OCI-LY1 (cell line): ENCODE data around the gene ZNF14.
A peak's percentile ranks its signal among the peaks of the same experiment; 100 is the strongest.
"Not testable (repeated sequence)": the region's sequence is repeated elsewhere in the genome, so short reads cannot be mapped to it uniquely, and the experiment has no call there.

Experiments
- H2AFZ ChIP-seq: fragments of 200-600 bp; sonication (generic), shearing (Covaris generic); 2 replicates; pipeline ENCODE4 v1.6.0; 2014; ENCODE audit warnings: antibody characterized with exemption, mild to moderate bottlenecking, low read length
- H3F3A ChIP-seq: fragments of 200-600 bp; sonication (generic), shearing (Covaris generic); 2 replicates; pipeline ENCODE4 v1.6.0; 2014; ENCODE audit warnings: mild to moderate bottlenecking, antibody characterized with exemption, low read length, moderate library complexity; ENCODE audit not compliant: insufficient read depth
- H3K27ac ChIP-seq: fragments of 200-600 bp; sonication (generic); 2 replicates; pipeline ENCODE4 v1.5.1; 2014; ENCODE audit warnings: low read length, mixed run types, mild to moderate bottlenecking, low read depth; ENCODE audit not compliant: poor library complexity, severe bottlenecking
- H3K27me3 ChIP-seq: fragments of 200-600 bp; sonication (generic); 2 replicates; pipeline ENCODE4 v1.6.0; 2014; ENCODE audit warnings: antibody characterized with exemption, mild to moderate bottlenecking, low read length, moderate library complexity; ENCODE audit not compliant: insufficient read depth
- H3K36me3 ChIP-seq: fragments of 200-600 bp; sonication (generic); 2 replicates; pipeline ENCODE4 v1.6.1; 2014; ENCODE audit warnings: mild to moderate bottlenecking, antibody characterized with exemption, low read length, moderate library complexity, mixed read lengths; ENCODE audit not compliant: insufficient read depth
- H3K4me1 ChIP-seq: fragments of 200-600 bp; sonication (generic); 2 replicates; pipeline ENCODE4 v1.5.1; 2014; ENCODE audit warnings: mild to moderate bottlenecking, low read length, moderate library complexity; ENCODE audit not compliant: insufficient read depth, severe bottlenecking
- H3K4me2 ChIP-seq: fragments of 200-600 bp; sonication (generic), shearing (Covaris generic); 2 replicates; pipeline ENCODE4 v1.6.1; 2014; ENCODE audit warnings: low read length
- H3K4me3 ChIP-seq: fragments of 200-600 bp; sonication (generic); 2 replicates; pipeline ENCODE4 v1.5.1; 2014; ENCODE audit warnings: low read length, low read depth, mild to moderate bottlenecking, mixed read lengths; ENCODE audit not compliant: poor library complexity, severe bottlenecking
- H3K79me2 ChIP-seq: fragments of 200-600 bp; shearing (Covaris generic); 2 replicates; pipeline ENCODE4 v1.6.1; 2016; ENCODE audit warnings: mixed run types, low read length, mixed read lengths; ENCODE audit not compliant: insufficient read depth
- H3K9ac ChIP-seq: fragments of 200-600 bp; sonication (generic), shearing (Covaris generic); 2 replicates; pipeline ENCODE4 v1.6.1; 2014; ENCODE audit warnings: mild to moderate bottlenecking, low read length, mixed read lengths
- H3K9me2 ChIP-seq: fragments of 200-600 bp; sonication (generic), shearing (Covaris generic); 2 replicates; pipeline ENCODE4 v1.6.1; 2014; ENCODE audit warnings: low read depth, mild to moderate bottlenecking, low read length, mixed read lengths
- H3K9me3 ChIP-seq: fragments of 200-600 bp; shearing (Covaris generic); 2 replicates; pipeline ENCODE4 v1.6.1; 2014; ENCODE audit warnings: low read length, mixed read lengths
- H4K20me1 ChIP-seq: fragments of 200-600 bp; sonication (generic), shearing (Covaris generic); 2 replicates; pipeline ENCODE4 v1.6.0; 2016; ENCODE audit warnings: mild to moderate bottlenecking, low read length; ENCODE audit not compliant: insufficient read depth
- CTCF ChIP-seq: fragments of 200-600 bp; sonication (generic), shearing (Covaris generic); IDR thresholded peaks from 2 replicates; pipeline ENCODE4 v1.5.1; 2017; ENCODE audit warnings: mild to moderate bottlenecking, antibody characterized with exemption, low read length, moderate library complexity, mixed read lengths
- EZH2 ChIP-seq: fragments of 200-600 bp; sonication (generic), shearing (Covaris generic); IDR thresholded peaks from 2 replicates; pipeline ENCODE4 v1.8.0; 2017; ENCODE audit warnings: borderline replicate concordance, mixed run types, mild to moderate bottlenecking, antibody characterized with exemption, low read length, moderate library complexity, mixed read lengths

Gene ZNF14

GRCh38 chr19:19672816-19673215 lies 60.1 kb downstream of the ZNF14 start:
- TF ChIP-seq CTCF, result no peak
- no peak for TF ChIP-seq EZH2
- no peaks in the 10 kb centered on the region for H3K9me2 ChIP-seq
- H3K27ac ChIP-seq, result no peak overlapping the region
- H3K36me3 ChIP-seq, result peaks cover 80% of the 10 kb centered on the region
- H3K79me2 ChIP-seq, result peaks cover 78% of the 10 kb centered on the region
- no peaks in the 10 kb centered on the region for H4K20me1 ChIP-seq
- H3K4me2 ChIP-seq, result no peak overlapping the region
- H3K4me3 ChIP-seq, result no peak overlapping the region
- no peaks in the 10 kb centered on the region for H3K27me3 ChIP-seq
- no peak overlapping the region for H2AFZ ChIP-seq
- peaks cover 15% of the 10 kb centered on the region for H3K4me1 ChIP-seq
- no peak overlapping the region for H3K9ac ChIP-seq
- no peaks in the 10 kb centered on the region for H3F3A ChIP-seq
- H3K9me3 ChIP-seq, result peaks cover 27% of the 10 kb centered on the region

- no peak overlapping the region for H2AFZ ChIP-seq
- no peaks in the 10 kb centered on the region for H3K9me2 ChIP-seq
- no peaks in the 10 kb centered on the region for H4K20me1 ChIP-seq
- peaks cover 10% of the 10 kb centered on the region; the same call in 1 of the 2 replicates for H3K9me3 ChIP-seq
- no peaks in the 10 kb centered on the region for H3K27me3 ChIP-seq
- H3F3A ChIP-seq, result no peaks in the 10 kb centered on the region
- TF ChIP-seq EZH2 (no peak), CTCF (no peak)
- peak overlapping the region; percentile 76 for H3K4me2 ChIP-seq
- peaks cover 35% of the 10 kb centered on the region for H3K4me1 ChIP-seq
- peak overlapping the region; percentile 96 for H3K9ac ChIP-seq
- peak overlapping the region; percentile 93 for H3K27ac ChIP-seq
- H3K4me3 ChIP-seq, result peak overlapping the region; percentile 92
- H3K79me2 ChIP-seq, result peaks cover 57% of the 10 kb centered on the region
- H3K36me3 ChIP-seq, result peaks cover 53% of the 10 kb centered on the region
Measured at GRCh38 chr19:19670070-19670551, 62.8 kb downstream of the ZNF14 start.

GRCh38 chr19:19668230-19669012 lies 64.5 kb downstream of the ZNF14 start, which contains the start of gene ZNF101:
Gene ZNF101 (plus strand): TSS chr19:19668839. CDS start chr19:19668964, 125 bp downstream.
- peak within 1 kb of the TSS; percentile 92 for H3K4me3 ChIP-seq
- H3K4me1 ChIP-seq, result peaks cover 40% of the 10 kb centered on the region
- peak within 1 kb of the TSS; percentile 76 for H3K4me2 ChIP-seq

GRCh38 chr19:19665420-19665948 lies 67.4 kb downstream of the ZNF14 start:
- peak overlapping the region; percentile 93 for H3K27ac ChIP-seq
- not testable (repeated sequence) for H2AFZ ChIP-seq, H3K9me3 ChIP-seq, H3K9ac ChIP-seq, H4K20me1 ChIP-seq, H3K9me2 ChIP-seq, H3K27me3 ChIP-seq, H3K4me2 ChIP-seq, H3F3A ChIP-seq, H3K4me3 ChIP-seq
- H3K4me1 ChIP-seq, result peaks cover 55% of the 10 kb centered on the region
- H3K79me2 ChIP-seq, result peaks cover 37% of the 10 kb centered on the region
- peaks cover 18% of the 10 kb centered on the region for H3K36me3 ChIP-seq

More at GRCh38 chr19:19668230-19669012, 64.5 kb downstream of the ZNF14 start, which contains the start of gene ZNF101:
- H4K20me1 ChIP-seq, result no peaks in the 10 kb centered on the region
- no peaks in the 10 kb centered on the region for H3K9me2 ChIP-seq
- peaks cover 37% of the 10 kb centered on the region for H3K36me3 ChIP-seq
- H3F3A ChIP-seq, result no peaks in the 10 kb centered on the region
- H3K27ac ChIP-seq, result peak within 1 kb of the TSS; percentile 93
- peak within 1 kb of the TSS; percentile 96 for H3K9ac ChIP-seq
- 0 out of 2 replicates have a peak, but pooled peaks cover 7% of the 10 kb centered on the region for H3K9me3 ChIP-seq
- peaks cover 44% of the 10 kb centered on the region for H3K79me2 ChIP-seq
- TF ChIP-seq CTCF (no peak), EZH2 (no peak)
- no peaks in the 10 kb centered on the region for H3K27me3 ChIP-seq
- H2AFZ ChIP-seq, result no peak within 1 kb of the TSS
